ENCODE results near the gene MYCBPAP. TPM values are rescaled to one million over a fixed set of nuclear protein-coding genes. Genes with fewer than 3 reads are reported as not detected.

Gene MYCBPAP
- total and polyA plus RNA-seq, 4 donors = 0.73 to 6.4 (median 2.8) TPM

DNA sequence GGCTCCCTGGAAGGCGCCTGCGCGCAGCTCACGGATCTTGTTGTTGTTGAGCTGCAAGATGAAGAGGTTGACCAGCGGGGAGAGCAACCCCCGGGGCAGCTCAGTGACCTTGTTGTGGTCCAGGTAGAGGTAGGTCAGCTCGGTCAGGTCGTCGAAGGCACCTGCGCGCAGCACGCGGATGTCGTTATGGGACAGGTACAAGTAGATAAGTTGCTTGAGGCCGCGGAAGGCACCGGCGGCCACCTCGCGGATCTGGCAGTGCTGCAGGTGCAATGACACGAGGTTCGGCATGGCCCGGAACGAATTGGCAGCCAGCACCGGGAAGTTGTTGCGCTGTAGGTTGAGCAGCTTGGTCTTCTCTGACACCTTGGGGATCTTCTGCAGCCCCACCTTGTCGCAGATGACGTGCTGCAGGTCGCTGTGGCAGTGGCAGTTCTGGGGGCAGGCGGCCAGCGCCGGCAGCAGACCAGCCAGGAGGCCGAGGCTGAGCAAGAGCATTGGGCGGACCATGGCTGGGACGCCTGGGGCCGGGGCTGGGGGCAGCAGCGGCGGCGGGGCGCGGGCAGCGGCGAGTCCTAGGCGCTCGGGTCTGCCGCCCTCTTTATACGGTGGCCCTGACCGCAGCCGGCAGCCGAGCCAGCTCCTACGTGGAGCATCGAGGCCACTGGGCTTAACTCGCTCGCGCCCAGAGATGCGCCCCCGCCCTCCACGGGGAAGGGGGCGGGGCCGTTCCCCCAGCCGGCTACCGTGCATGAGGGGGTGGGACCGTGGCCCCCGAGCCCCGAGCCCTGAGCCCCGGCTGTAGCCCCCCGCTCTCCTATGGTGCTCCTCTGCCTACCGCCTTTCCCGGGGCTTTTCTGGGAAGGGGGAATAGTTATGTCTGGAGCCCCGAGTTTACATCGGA, 39.7 kb upstream of the MYCBPAP start, which contains the start of gene CHAD:
Gene CHAD (minus strand): TSS at position 577 of the 904 bp plus-strand sequence. CDS start 67 bp downstream, at position 510.
- DNase-seq (peak in 2 of 3 donors; percentile 37 to 38), ATAC-seq (ENCODE audit: insufficient read depth, low FRiP score) (no peak)
- no peak within 1 kb of the TSS for H3K27ac ChIP-seq (ENCODE audit: low read depth in 1 of 2, low read length in 1 of 2)
- H3K9me3 ChIP-seq (ENCODE audit: control insufficient read depth in 4 of 4, insufficient read depth in 3 of 4, low read length in 3 of 4) = peaks cover 0 to 2% (median 0%) of the 10 kb centered on the region in 4 donors
- WGBS, 2 donors = 29 to 43% methylated on average over 54 to 71 of the region's 71 CpGs
- H3K27me3 ChIP-seq (ENCODE audit: control insufficient read depth in 3 of 3, insufficient read depth in 3 of 3, low read length in 2 of 3) = peaks cover 0 to 24% (median 0%) of the 10 kb centered on the region in 3 donors
- TF ChIP-seq, protein P1, sequence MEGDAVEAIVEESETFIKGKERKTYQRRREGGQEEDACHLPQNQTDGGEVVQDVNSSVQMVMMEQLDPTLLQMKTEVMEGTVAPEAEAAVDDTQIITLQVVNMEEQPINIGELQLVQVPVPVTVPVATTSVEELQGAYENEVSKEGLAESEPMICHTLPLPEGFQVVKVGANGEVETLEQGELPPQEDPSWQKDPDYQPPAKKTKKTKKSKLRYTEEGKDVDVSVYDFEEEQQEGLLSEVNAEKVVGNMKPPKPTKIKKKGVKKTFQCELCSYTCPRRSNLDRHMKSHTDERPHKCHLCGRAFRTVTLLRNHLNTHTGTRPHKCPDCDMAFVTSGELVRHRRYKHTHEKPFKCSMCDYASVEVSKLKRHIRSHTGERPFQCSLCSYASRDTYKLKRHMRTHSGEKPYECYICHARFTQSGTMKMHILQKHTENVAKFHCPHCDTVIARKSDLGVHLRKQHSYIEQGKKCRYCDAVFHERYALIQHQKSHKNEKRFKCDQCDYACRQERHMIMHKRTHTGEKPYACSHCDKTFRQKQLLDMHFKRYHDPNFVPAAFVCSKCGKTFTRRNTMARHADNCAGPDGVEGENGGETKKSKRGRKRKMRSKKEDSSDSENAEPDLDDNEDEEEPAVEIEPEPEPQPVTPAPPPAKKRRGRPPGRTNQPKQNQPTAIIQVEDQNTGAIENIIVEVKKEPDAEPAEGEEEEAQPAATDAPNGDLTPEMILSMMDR (IDR thresholded peaks at IDR 0.05; ENCODE audit: control extremely low read depth, extremely low read depth) = no peak
- no peak within 1 kb of the TSS for H3K9ac ChIP-seq (ENCODE audit: insufficient read depth in 1 of 2, low read length in 2 of 2)
- H3K36me3 ChIP-seq (ENCODE audit: control insufficient read depth in 4 of 4, insufficient read depth in 4 of 4, low read length in 4 of 4) = peaks cover 0 to 10% (median 2%) of the 10 kb centered on the region in 4 donors
- no peak within 1 kb of the TSS for H3K4me3 ChIP-seq
- H3K4me1 ChIP-seq (ENCODE audit: control insufficient read depth in 5 of 5, insufficient read depth in 5 of 5, low read length in 5 of 5) = peaks cover 0 to 17% (median 3%) of the 10 kb centered on the region in 5 donors

DNA sequence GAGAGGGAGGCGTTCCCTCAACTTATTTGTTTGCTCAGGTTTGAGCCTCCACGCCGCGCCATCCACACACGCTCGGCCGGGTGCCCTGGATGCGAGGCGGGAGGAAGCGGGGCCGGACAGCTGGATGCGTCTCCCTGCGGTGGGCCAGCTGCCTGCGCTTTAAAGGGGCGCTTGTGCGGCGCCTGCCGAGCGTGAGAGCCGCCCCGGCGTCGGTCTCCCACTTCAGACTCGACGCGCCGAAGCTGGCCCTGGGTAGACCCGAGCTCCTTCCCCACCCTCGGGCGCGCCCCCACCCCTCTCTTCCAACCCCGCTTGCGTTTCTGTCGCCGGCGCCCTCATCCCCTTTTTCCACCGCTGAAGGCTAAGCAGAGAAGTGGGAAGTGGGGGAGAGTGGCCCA, 39.0 kb upstream of the MYCBPAP start:
- DNase-seq = peak in 2 of 3 donors; percentile 39 to 42
- Histone ChIP-seq H3K9me3 (ENCODE audit: control insufficient read depth in 4 of 4, insufficient read depth in 3 of 4, low read length in 3 of 4) (peaks cover 0 to 2% (median 0%) of the 10 kb centered on the region in 4 donors), H3K4me1 (ENCODE audit: control insufficient read depth in 5 of 5, insufficient read depth in 5 of 5, low read length in 5 of 5) (peaks cover 0 to 17% (median 3%) of the 10 kb centered on the region in 5 donors), H3K9ac (ENCODE audit: insufficient read depth in 1 of 2, low read length in 2 of 2) (no peak overlapping the region), H3K4me3 (no peak overlapping the region), H3K27me3 (ENCODE audit: control insufficient read depth in 3 of 3, insufficient read depth in 3 of 3, low read length in 2 of 3) (peaks cover 0 to 24% (median 0%) of the 10 kb centered on the region in 3 donors), H3K27ac (ENCODE audit: low read depth in 1 of 2, low read length in 1 of 2) (no peak overlapping the region), H3K36me3 (ENCODE audit: control insufficient read depth in 4 of 4, insufficient read depth in 4 of 4, low read length in 4 of 4) (peaks cover 0 to 14% (median 3%) of the 10 kb centered on the region in 4 donors)
- 11 to 16% methylated on average over 22 to 37 of the region's 37 CpGs for WGBS, 2 donors
- ATAC-seq (ENCODE audit: insufficient read depth, low FRiP score) = no peak
- TF ChIP-seq, protein P1 (IDR thresholded peaks at IDR 0.05; ENCODE audit: control extremely low read depth, extremely low read depth) = no peak

DNA sequence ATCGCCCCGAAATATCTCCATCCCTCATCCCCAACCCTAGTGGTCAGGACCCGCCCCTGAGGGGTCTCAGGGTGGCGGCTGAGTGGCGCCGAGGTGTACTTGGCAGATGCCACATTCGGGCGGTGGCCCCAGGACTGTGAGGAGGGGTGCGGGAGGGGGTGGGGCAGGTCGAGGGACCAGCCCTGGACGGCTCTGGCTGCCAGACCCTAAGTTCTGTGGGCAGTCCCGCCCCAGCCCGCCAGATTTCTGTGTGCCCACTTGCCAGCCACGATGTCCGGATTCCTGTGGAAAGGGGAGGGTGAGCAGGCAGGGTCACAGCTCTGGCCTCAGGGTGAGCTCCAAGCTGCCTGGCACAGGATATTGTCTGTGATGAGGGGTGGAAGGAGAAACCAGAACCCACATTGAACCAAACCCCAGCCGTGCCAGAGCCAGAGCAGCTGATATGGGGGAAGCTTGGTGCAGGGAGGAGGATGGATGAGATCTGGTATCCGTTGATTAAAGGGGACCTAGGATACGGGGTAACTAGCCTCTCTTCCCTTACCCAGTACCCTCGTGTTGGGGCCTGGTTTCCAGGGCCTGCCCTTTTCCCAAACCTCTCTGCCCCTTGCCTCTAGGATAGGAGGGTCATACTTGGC, 38.5 kb upstream of the MYCBPAP start:
- Histone ChIP-seq H3K27ac (ENCODE audit: low read depth in 1 of 2, low read length in 1 of 2) (no peak overlapping the region), H3K9ac (ENCODE audit: insufficient read depth in 1 of 2, low read length in 2 of 2) (no peak overlapping the region), H3K4me3 (no peak overlapping the region), H3K9me3 (ENCODE audit: control insufficient read depth in 4 of 4, insufficient read depth in 3 of 4, low read length in 3 of 4) (peaks cover 0 to 2% (median 0%) of the 10 kb centered on the region in 4 donors), H3K36me3 (ENCODE audit: control insufficient read depth in 4 of 4, insufficient read depth in 4 of 4, low read length in 4 of 4) (peaks cover 0 to 14% (median 5%) of the 10 kb centered on the region in 4 donors), H3K27me3 (ENCODE audit: control insufficient read depth in 3 of 3, insufficient read depth in 3 of 3, low read length in 2 of 3) (peaks cover 0 to 24% (median 0%) of the 10 kb centered on the region in 3 donors), H3K4me1 (ENCODE audit: control insufficient read depth in 5 of 5, insufficient read depth in 5 of 5, low read length in 5 of 5) (peaks cover 0 to 17% (median 3%) of the 10 kb centered on the region in 5 donors)
- 69 to 75% methylated on average over 18 to 19 of the region's 19 CpGs for WGBS, 2 donors
- DNase-seq (no peak), ATAC-seq (ENCODE audit: insufficient read depth, low FRiP score) (no peak)
- TF ChIP-seq, protein P1 (IDR thresholded peaks at IDR 0.05; ENCODE audit: control extremely low read depth, extremely low read depth) = no peak
